GM21515 (cell line): ENCODE data around the gene TRAPPC1.
"Not testable (repeated sequence)": the region's sequence is repeated elsewhere in the genome, so short reads cannot be mapped to it uniquely, and the experiment has no call there.

Source experiments
- ATAC-seq: cut with Tn5 transposase; IDR thresholded peaks from one replicate; pipeline ENCODE4 v1.9.1; 2021; ENCODE audit not compliant: unreplicated experiment

Gene TRAPPC1

DNA sequence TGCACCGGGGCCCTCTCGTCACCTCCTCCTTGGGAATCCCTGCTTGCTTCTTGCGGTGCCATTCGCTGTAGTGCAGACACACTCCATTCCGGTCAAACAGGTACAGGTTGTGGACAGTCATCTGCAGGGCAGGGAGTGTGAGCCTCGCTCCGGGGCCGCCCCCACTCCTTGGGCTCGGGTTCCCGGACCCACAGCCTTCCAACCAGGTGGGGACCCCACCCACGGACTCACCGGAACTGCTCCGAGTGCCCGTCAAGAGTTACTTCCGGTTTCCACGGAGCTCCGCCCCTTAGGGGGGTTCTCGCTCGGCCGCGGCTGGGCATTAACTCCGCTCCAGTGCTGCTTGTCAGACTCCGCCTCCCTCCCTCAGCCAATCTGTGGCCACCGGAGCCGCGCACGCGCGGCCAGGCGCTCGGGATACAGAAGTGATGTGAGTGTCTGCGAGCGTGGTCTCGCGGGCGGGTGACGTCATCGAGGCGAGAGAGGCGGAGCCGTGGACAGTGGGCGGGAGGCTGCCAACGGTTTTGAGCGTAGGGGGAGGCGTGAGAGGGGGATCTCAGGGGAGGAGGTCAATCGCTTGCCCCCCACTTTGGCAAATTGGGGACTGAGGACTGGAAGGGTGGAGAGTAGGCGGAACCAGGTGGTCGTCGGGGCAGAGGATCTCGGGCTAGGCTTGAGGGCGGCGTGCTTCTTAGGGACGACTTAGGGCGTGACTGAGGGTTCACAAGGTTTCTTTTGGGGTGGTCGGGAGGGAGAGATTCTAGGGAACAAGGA, at the start of gene TRAPPC1, which contains the start of gene CNTROB:
TRAPPC1 (minus strand) TSS at position 238 of the 774 bp plus-strand sequence; CDS start at position 121, 117 bp downstream.
CNTROB (plus strand) TSS at position 498 of the 774 bp plus-strand sequence. CDS start 874 bp downstream, outside the sequence.
- ATAC-seq = peak; percentile 92

DNA sequence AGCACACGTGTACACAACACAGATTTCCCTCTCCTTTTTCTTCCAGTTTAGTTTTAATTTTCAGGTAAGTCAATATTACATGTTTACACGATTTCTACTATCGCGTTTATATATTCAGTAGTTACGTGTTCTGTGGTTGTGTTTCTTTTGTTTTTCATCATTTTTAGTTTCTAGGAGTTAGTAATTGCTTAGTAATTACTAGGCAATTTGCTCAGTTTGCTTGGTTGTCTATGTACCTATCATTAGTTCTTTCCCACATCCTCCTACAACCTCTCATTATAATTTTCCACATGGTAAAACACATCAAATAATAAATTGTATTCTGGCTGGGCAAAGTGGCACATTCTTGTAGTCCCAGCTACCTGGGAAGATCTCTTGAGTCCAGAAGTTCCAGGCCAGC, 46.1 kb upstream of the TRAPPC1 start:
- ATAC-seq = no peak

DNA sequence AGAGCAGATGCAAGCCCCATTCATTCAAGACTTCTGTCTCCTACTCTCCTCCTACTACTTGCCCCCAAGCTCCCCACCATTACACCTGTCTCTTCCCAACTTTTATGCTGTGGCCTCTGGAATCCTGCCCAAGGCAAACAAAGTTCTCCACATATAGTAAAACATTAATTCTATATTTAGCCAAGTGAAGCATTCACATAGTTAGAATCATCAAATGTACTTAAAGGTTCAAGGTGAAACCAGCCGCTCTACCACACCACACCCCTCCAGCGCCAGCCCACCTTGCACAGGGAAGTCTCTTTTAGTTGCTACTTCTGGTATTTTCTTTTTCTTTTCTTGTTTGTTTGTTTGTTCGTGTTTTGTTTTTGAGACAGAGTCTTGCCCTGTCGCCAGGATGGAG, 45.3 kb upstream of the TRAPPC1 start:
- no peak for ATAC-seq

DNA sequence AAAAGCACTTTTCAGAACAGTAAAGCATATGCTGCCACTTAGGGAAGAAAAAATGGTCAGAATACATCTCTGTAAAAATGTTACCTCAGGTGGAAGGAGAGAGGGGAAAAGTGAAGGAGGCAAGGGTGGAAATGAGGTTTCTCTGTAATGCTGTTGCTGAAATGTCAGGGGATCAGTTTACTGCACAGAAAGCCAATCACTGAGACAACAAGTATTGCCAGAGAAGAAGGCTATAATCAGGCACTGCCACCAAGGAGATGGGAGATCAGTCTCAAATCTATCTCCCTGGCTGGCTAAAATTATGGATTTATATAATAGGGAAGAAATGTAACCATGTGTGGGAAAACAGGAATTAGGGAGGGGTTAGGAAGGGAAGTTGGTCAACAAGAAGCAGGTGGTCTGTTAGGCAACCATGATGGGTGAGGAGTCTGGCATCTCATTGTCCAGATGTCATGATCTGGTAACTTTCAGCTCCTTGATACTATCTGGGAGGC, 42.9 kb upstream of the TRAPPC1 start:
- no peak for ATAC-seq

DNA sequence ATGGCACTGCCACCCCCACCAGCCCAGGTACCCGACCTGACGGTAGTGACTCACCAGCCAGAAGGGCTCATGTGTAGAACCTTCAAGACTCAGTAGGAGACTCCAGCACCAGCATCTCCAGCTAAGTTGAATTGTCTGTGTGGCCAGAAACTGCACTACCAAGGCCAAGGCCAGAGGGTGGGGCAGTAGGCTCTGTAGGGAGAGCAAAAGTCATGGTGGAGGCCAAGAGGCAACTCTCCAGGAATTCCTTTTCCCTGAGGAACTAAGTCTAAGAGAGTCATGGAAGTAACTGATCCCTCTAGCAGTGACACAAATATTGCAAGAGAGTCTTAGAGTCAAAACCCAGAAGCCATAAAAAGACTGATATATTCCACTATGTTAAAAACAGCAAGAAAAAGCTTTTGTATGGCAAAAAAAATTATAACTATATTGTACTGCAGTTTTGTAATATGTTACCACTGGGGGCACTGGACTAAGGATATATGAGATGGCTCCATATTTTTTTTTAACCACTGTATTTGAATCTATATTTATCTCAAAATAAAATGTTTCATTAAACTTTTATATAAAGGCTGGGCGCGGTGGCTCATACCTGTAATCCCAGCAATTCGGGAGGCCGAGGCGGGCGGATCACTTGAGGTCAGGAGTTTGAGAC, 40.5 kb upstream of the TRAPPC1 start:
- no peak for ATAC-seq

GRCh38 chr17:7971651-7972050, 39.9 kb upstream of the TRAPPC1 start:
- ATAC-seq = no peak

DNA sequence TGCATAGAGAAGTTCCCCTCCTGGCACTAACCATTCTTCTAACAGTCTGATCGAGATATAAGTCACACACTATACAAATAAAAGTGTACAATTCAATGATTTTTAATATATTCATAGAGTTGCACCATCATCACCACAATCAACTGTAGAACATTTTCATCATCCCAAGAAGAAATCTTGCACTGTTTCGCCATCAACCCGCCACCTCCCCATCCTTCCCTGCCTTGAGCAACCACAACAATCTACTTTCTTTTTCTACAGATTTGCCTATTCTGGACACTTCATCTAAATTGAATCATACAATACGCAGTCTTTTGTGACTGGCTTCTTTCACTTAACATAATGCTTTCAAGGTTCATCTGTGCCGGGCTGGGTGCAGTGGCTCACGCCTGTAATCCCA, 37.7 kb upstream of the TRAPPC1 start:
- no peak for ATAC-seq

GRCh38 chr17:7967751-7968150, 36.0 kb upstream of the TRAPPC1 start:
- no peak for ATAC-seq

DNA sequence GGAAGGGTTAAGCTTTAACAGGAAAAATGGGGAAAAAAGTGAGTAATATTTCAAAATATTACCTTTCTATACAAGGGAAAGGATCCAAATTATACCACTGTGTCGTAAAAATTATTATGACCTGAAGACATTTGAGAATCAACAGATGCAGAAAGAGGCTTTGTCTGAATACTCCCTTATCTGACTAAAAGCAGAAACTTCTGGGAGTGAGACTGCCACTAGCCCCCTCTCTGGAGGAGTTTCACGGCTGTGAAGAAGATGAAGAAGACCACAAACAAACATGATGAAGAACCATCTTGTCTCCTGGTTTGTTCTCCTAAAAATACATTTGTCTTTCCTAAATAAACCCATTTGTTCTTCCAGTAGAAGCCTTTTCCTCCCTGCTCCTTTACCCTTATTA, 29.7 kb upstream of the TRAPPC1 start:
- no peak for ATAC-seq

DNA sequence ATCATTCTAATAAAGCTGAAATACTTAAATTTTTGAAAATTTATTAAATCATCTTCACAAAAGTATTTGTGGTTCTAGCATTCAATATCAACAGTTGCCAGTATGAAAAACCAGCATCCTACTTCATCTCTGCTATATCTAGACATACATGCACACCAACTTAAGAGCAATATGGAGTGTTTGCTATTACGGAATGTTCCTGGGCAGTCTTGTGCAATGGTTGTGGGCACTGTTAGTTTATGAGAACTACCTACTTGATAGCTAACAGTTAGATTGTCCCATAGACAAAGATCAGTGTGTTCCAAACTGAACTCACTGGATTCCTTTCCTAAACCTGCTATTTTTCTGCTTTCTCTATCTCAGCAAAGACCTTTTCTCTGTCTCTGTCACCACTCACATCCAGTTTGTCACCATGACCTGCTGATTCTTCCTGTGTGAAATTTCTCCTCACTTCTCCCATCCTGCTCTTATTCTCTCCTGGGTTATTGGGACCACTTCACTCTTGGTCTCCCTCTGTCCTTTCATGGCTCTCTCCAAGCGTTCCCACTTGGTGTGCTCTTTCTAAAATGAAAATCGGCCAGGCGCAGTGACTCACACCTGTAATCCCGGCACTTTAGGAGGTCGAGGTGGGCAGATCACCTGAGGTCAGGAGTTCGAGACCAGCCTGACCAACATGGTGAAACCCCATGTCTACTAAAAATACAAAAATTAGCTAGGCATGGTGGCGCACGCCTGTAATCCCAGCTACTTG, 27.9 kb upstream of the TRAPPC1 start:
- no peak for ATAC-seq

DNA sequence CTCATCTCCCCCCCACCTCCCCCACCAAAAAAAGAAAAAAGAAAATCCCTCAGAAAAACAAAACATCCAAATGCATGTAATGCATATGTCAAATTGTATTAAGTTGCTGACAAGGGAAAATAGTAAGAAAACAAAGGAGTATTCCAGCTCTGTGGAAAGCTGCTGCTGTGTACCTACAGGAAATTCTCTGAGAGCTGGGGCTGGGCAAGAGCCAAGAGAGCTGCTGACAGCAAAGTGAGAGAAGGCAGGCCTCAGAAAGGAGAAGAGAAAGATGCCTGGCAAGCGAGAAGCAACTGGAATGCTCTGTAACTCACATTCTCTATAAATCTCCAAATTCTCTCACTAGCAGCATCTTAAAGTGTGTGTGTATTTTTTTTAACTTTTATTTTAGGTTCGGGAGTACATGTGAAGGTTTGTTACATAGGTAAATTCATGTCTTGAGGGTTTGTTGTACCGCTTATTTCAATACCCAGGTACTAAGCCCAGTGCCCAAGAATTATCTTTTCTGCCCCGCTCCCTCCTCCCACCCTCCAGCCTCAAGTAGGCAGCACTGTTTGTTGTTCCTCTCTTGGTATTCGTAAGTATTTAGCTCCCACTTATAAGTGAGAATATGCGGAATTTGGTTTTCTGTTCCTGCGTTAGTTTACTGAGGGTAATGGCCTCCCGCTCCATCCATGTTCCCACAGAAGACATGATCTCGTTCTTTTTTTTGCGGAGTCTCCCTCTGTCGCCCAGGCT, 24.7 kb upstream of the TRAPPC1 start:
- no peak for ATAC-seq

DNA sequence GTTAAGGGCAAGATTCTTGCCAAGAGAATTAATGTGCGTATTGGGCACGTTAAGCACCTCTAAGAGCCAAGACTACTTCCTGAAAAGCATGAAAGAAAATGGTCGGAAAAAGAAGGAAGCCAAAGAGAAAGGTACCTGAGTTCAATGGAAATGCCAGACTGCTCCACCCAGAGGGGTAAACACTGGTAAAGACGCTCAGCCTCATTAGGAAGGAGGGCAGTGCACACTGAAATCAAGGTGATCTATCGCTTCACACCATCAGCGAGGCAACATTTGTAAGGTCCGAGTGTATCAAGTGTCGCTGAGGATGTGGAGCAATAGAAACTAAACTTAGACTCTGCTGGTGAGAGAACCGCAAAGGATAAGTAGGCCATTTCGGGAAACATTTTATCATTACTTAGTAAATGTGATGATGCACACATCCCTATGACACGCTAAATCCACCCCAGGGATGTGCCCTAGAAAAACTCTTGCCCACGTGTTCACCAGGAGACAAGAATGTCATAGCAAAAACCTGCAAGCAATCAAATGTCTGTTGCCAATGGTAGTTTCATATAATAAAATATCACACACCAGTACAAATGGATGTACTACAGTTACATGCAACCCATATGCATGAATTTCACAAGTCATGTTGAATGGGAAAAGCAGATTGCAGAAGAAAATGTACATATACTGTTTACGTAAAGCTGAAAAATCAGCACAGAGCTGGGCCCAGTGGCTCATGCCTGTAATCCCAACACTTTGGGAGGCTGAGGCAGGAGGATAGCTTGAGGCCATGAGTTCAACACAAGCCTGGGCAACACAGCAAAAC, 23.9 kb upstream of the TRAPPC1 start:
- no peak for ATAC-seq

DNA sequence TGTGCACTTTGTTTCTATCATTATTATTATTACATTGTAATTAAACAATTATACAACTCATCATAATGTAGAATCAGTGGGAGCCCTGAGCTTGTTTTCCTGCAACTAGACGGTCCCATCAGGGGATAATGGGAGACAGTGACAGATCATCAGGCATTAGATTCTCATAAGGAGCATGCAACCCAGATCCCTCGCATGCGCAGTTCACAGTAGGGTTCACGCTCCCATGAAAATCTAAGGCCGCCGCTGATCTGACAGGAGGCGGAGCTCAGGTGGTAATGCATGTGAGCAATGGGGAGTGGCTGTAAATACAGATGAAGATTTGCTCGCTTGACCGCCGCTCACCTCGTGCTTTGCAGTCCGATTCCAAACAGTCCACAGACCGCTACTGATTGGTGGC, 21.5 kb upstream of the TRAPPC1 start:
- not testable (repeated sequence) for ATAC-seq

- ATAC-seq = no peak
These were observed 19.5 kb upstream of the TRAPPC1 start for GRCh38 chr17:7951143-7951792.

DNA sequence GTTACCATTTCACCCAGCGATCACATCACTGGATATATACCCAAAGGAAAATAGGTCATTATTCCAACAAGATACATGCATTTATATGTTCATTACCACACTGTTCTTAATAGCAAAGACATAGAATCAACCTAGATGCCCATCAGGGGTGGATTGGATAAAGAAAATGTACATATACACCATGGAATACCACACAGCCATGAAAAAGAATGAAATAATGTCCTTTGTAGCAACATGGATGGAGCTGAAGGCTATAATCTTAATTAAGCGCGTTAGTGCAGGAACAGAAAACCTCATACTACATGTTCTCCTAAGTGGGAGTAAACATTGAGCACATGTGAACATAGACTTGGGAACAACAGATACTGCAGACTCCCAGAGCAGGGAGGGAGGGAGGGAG, 18.8 kb upstream of the TRAPPC1 start:
- ATAC-seq = no peak

GRCh38 chr17:7947651-7948050, 15.9 kb upstream of the TRAPPC1 start:
- no peak for ATAC-seq

DNA sequence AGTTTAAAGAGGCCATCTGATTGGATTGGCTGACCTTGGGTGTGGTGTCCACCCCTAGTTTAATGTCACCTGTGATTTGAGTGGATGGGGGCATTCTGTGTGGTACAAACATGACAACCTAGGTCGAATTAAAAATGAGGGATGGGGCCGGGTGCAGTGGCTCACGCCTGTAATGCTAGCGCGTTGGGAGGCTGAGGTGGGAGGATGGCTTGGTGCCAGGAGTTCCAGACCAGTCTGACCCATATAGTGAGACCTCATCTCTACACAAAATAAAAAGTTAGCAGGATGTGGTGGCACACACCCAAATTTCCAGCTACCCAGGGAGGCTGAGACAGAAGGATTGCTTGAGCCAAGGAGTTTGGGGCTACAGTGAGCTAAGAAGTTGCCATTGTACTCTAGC, 14.7 kb upstream of the TRAPPC1 start:
- ATAC-seq = no peak

GRCh38 chr17:7945651-7946050, 13.9 kb upstream of the TRAPPC1 start:
- ATAC-seq = no peak

- no peak for ATAC-seq
These were observed 12.6 kb upstream of the TRAPPC1 start for GRCh38 chr17:7944326-7944725.

- ATAC-seq = no peak
These were observed 11.5 kb upstream of the TRAPPC1 start for GRCh38 chr17:7943291-7943690.
